ENCODE results near the gene PALMD. TPM values are rescaled to one million over a fixed set of nuclear protein-coding genes. Genes with fewer than 3 reads are reported as not detected.

Gene PALMD
- polyA plus RNA-seq, 1 of the 3 experiments (the other 2 are of a cell fraction), result 1.8 TPM

DNA sequence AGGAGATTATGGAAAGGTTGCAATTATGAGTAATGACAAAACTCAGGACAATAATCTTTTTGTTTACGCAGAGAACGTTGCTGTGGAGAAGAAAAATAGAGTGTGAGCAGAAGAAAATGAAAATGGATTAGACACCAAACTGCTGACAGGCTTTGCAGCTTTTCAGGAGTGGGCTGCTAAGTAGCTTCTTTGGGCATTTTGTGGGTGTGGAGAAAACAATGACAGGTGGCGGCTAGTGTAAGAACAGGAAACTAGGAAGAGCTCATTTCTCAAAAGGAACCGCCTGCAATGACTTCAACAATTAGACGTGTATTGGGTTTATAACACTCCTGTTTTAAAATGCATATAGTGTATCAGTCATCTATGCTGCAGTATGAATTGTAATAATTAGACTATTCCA is 18.3 kb upstream of the PALMD start (continued):
- TF ChIP-seq, protein P1, sequence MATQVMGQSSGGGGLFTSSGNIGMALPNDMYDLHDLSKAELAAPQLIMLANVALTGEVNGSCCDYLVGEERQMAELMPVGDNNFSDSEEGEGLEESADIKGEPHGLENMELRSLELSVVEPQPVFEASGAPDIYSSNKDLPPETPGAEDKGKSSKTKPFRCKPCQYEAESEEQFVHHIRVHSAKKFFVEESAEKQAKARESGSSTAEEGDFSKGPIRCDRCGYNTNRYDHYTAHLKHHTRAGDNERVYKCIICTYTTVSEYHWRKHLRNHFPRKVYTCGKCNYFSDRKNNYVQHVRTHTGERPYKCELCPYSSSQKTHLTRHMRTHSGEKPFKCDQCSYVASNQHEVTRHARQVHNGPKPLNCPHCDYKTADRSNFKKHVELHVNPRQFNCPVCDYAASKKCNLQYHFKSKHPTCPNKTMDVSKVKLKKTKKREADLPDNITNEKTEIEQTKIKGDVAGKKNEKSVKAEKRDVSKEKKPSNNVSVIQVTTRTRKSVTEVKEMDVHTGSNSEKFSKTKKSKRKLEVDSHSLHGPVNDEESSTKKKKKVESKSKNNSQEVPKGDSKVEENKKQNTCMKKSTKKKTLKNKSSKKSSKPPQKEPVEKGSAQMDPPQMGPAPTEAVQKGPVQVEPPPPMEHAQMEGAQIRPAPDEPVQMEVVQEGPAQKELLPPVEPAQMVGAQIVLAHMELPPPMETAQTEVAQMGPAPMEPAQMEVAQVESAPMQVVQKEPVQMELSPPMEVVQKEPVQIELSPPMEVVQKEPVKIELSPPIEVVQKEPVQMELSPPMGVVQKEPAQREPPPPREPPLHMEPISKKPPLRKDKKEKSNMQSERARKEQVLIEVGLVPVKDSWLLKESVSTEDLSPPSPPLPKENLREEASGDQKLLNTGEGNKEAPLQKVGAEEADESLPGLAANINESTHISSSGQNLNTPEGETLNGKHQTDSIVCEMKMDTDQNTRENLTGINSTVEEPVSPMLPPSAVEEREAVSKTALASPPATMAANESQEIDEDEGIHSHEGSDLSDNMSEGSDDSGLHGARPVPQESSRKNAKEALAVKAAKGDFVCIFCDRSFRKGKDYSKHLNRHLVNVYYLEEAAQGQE (IDR thresholded peaks at IDR 0.05; ENCODE audit: low read depth, low read length), result no peak
- no peak for TF ChIP-seq TAF1 (IDR thresholded peaks at IDR 0.05; ENCODE audit: borderline replicate concordance, low read depth, low read length)
- TF ChIP-seq, protein P2, sequence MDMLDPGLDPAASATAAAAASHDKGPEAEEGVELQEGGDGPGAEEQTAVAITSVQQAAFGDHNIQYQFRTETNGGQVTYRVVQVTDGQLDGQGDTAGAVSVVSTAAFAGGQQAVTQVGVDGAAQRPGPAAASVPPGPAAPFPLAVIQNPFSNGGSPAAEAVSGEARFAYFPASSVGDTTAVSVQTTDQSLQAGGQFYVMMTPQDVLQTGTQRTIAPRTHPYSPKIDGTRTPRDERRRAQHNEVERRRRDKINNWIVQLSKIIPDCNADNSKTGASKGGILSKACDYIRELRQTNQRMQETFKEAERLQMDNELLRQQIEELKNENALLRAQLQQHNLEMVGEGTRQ (IDR thresholded peaks at IDR 0.05; ENCODE audit: borderline replicate concordance, low read depth, low read length), result no peak
- TF ChIP-seq MEF2A (IDR thresholded peaks at IDR 0.05; ENCODE audit: borderline replicate concordance, low read depth), result no peak

DNA sequence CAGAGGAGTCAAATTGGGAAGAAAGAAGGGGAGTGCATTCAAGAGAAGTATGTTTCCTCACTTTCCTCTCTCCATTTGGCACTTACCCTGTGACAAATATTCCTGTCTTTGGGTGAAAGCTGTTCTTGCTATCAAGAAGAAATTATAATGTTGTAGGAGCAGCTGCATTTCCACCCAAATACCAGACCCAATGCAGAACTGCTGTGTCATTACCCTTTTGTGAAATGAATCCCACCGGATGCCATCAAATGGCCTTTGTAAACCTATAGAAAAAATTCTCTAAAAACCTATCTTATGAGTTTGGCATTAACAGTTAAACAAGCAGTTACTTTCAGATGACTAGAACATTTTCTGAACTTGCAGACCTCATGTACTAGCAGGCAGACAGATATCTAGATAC is 16.7 kb upstream of the PALMD start:
- Histone ChIP-seq H3F3A (replicated peaks; ENCODE audit: insufficient read depth) (no peaks in the 10 kb centered on the region), H4K20me1 (ENCODE audit: insufficient read depth) (no peaks in the 10 kb centered on the region), H3K9me2 (no peaks in the 10 kb centered on the region), H3K79me2 (ENCODE audit: insufficient read depth) (no peaks in the 10 kb centered on the region), H3K27me3 (ENCODE audit: insufficient read depth) (no peaks in the 10 kb centered on the region), H3K9ac (no peak overlapping the region), H3K4me1 (ENCODE audit: control insufficient read depth in 1 of 2, insufficient read depth in 2 of 2, low read depth in 1 of 2, low read length in 1 of 2) (no peaks in the 10 kb centered on the region), H3K9me3 (no peaks in the 10 kb centered on the region), H3K36me3 (replicated peaks in 1 of 2; ENCODE audit: control insufficient read depth in 1 of 2, insufficient read depth in 2 of 2, low read length in 1 of 2) (no peaks in the 10 kb centered on the region), H2AFZ (ENCODE audit: low read depth) (no peak overlapping the region), H3K27ac (ENCODE audit: low read depth in 2 of 2, low read length in 1 of 2) (no peak overlapping the region), H3K4me3 (ENCODE audit: low read depth in 2 of 2, low read length in 1 of 2) (no peak overlapping the region), H3K4me2 (no peak overlapping the region)
- WGBS (ENCODE audit: low lambda C conversion rate), result 59% methylated on average over 1 of the region's 1 CpG
- TF ChIP-seq, protein P1 (IDR thresholded peaks at IDR 0.05; ENCODE audit: low read depth, low read length), result no peak
- TF ChIP-seq, protein P3, sequence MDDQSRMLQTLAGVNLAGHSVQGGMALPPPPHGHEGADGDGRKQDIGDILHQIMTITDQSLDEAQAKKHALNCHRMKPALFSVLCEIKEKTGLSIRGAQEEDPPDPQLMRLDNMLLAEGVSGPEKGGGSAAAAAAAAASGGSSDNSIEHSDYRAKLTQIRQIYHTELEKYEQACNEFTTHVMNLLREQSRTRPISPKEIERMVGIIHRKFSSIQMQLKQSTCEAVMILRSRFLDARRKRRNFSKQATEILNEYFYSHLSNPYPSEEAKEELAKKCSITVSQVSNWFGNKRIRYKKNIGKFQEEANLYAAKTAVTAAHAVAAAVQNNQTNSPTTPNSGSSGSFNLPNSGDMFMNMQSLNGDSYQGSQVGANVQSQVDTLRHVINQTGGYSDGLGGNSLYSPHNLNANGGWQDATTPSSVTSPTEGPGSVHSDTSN (IDR thresholded peaks at IDR 0.05), result no peak
- TF ChIP-seq RFX5 (IDR thresholded peaks at IDR 0.05; ENCODE audit: low read length) (no peak), RXRA (IDR thresholded peaks at IDR 0.05; ENCODE audit: borderline replicate concordance, low read depth) (no peak), TCF12 (IDR thresholded peaks at IDR 0.05) (no peak), GATA2 (CRISPR knock-in tag; IDR thresholded peaks at IDR 0.05) (no peak), NFIC (IDR thresholded peaks at IDR 0.05; ENCODE audit: borderline replicate concordance) (no peak), MXI1 (IDR thresholded peaks at IDR 0.05; ENCODE audit: low read depth, low read length) (no peak), TEAD4 (IDR thresholded peaks at IDR 0.05; ENCODE audit: borderline replicate concordance, insufficient read depth) (no peak), RAD21 (IDR thresholded peaks at IDR 0.05; ENCODE audit: low read length) (no peak), NRF1 (IDR thresholded peaks at IDR 0.05; ENCODE audit: low read depth, low read length) (no peak), POLR2AphosphoS5 (IDR thresholded peaks at IDR 0.05; ENCODE audit: low read depth, low read length) (no peak), CHD2 (IDR thresholded peaks at IDR 0.05; ENCODE audit: low read length, partially characterized antibody) (no peak), MEF2A (IDR thresholded peaks at IDR 0.05; ENCODE audit: borderline replicate concordance, low read depth) (no peak), SMC3 (IDR thresholded peaks at IDR 0.05; ENCODE audit: low read depth, low read length) (no peak), SIN3A (IDR thresholded peaks at IDR 0.05; ENCODE audit: borderline replicate concordance, low read depth, low read length) (no peak)
- TF ChIP-seq, protein P4, sequence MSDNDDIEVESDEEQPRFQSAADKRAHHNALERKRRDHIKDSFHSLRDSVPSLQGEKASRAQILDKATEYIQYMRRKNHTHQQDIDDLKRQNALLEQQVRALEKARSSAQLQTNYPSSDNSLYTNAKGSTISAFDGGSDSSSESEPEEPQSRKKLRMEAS (IDR thresholded peaks at IDR 0.05; ENCODE audit: low read depth), result no peak
- TF ChIP-seq, protein P5, sequence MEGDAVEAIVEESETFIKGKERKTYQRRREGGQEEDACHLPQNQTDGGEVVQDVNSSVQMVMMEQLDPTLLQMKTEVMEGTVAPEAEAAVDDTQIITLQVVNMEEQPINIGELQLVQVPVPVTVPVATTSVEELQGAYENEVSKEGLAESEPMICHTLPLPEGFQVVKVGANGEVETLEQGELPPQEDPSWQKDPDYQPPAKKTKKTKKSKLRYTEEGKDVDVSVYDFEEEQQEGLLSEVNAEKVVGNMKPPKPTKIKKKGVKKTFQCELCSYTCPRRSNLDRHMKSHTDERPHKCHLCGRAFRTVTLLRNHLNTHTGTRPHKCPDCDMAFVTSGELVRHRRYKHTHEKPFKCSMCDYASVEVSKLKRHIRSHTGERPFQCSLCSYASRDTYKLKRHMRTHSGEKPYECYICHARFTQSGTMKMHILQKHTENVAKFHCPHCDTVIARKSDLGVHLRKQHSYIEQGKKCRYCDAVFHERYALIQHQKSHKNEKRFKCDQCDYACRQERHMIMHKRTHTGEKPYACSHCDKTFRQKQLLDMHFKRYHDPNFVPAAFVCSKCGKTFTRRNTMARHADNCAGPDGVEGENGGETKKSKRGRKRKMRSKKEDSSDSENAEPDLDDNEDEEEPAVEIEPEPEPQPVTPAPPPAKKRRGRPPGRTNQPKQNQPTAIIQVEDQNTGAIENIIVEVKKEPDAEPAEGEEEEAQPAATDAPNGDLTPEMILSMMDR (IDR thresholded peaks at IDR 0.05), result no peak
- CTCF ChIA-PET, result no interaction called here
- no peak for DNase-seq
- POLR2A ChIA-PET, result no interaction called here
